Adrenal gland (tissue), 5 donors: Measurements from ENCODE around the gene CDX2.

Experiments used
- CTCF ChIP-seq, 6 experiments: fragments of 450-650 bp in 4 of 6; fragments of 200-600 bp in 2 of 6; sonication (generic) in 1 of 6; IDR thresholded peaks; 1 replicate in 5 of 6; 2 replicates in 1 of 6; pipeline versions ENCODE4 v1.5.1 to v1.8.0; 2016 to 2021; ENCODE audit warnings: antibody characterized with exemption in 6 of 6, mild to moderate bottlenecking in 2 of 6, moderate library complexity in 1 of 6
- POLR2A ChIP-seq, 2 donors: fragments of 450-650 bp; IDR thresholded peaks; one replicate each; pipeline ENCODE4 v1.6.1; 2017; ENCODE audit warnings: antibody characterized with exemption in 2 of 2, mild to moderate bottlenecking in 2 of 2, moderate library complexity in 1 of 2
- donor health status: DM: no; HTN: no; CAD: no.

GRCh38 chr13:27923794-27924528 lies 45.2 kb downstream of the CDX2 start:
- TF ChIP-seq CTCF (IDR thresholded peaks at IDR 0.05): no peak
- no peak for TF ChIP-seq POLR2A (IDR thresholded peaks at IDR 0.05)
